Loucy (cell line): Measurements from ENCODE around the gene ADD2.

Experiments used
- H2AFZ ChIP-seq: fragments of 200-600 bp; sonication (generic); 2 replicates; pipeline ENCODE4 v1.6.0; 2016; ENCODE audit warnings: antibody characterized with exemption, mild to moderate bottlenecking, low read length, moderate library complexity
- H3F3A ChIP-seq: fragments of 200-600 bp; 2 replicates; pipeline ENCODE4 v1.6.0; 2016; ENCODE audit warnings: antibody characterized with exemption, low read depth, mild to moderate bottlenecking
- H3K27me3 ChIP-seq: fragments of 200-600 bp; sonication (generic); 2 replicates; pipeline ENCODE4 v1.6.1; 2014; ENCODE audit warnings: low read length, mild to moderate bottlenecking; ENCODE audit not compliant: insufficient read depth, poor library complexity, severe bottlenecking
- H3K36me3 ChIP-seq: fragments of 200-600 bp; sonication (generic); 2 replicates; pipeline ENCODE4 v1.6.1; 2016; ENCODE audit warnings: low read length; ENCODE audit not compliant: insufficient read depth
- H3K4me1 ChIP-seq: fragments of 200-600 bp; sonication (generic); 2 replicates; pipeline ENCODE4 v1.5.1; 2014; ENCODE audit warnings: low read length, mild to moderate bottlenecking; ENCODE audit not compliant: insufficient read depth, poor library complexity, severe bottlenecking
- H3K4me2 ChIP-seq: fragments of 200-600 bp; sonication (generic); 2 replicates; pipeline ENCODE4 v1.6.0; 2014; ENCODE audit warnings: antibody characterized with exemption, low read length, low read depth, mild to moderate bottlenecking; ENCODE audit not compliant: poor library complexity, severe bottlenecking
- H3K4me3 ChIP-seq: fragments of 200-600 bp; sonication (generic); 2 replicates; pipeline ENCODE4 v1.5.1; 2014; ENCODE audit warnings: low read length, mild to moderate bottlenecking, mixed read lengths; ENCODE audit not compliant: poor library complexity, severe bottlenecking
- H3K79me2 ChIP-seq: fragments of 200-600 bp; sonication (generic); 2 replicates; pipeline ENCODE4 v1.6.1; 2014; ENCODE audit warnings: low read length; ENCODE audit not compliant: insufficient read depth
- H3K9ac ChIP-seq: fragments of 200-600 bp; sonication (generic); 2 replicates; pipeline ENCODE4 v1.6.0; 2014; ENCODE audit warnings: mild to moderate bottlenecking, low read depth, low read length, moderate library complexity; ENCODE audit not compliant: poor library complexity, severe bottlenecking
- H3K9me2 ChIP-seq: fragments of 200-600 bp; sonication (generic); replicated peaks from 2 replicates; pipeline ENCODE4 v1.6.1; 2016; ENCODE audit warnings: low read depth, low read length, mixed read lengths
- H3K9me3 ChIP-seq: fragments of 200-600 bp; sonication (generic); 2 replicates; pipeline ENCODE4 v1.6.1; 2014; ENCODE audit warnings: mild to moderate bottlenecking, antibody characterized with exemption, low read length, low read depth; ENCODE audit not compliant: insufficient read depth
- H4K20me1 ChIP-seq: fragments of 200-600 bp; sonication (generic); 2 replicates; pipeline ENCODE4 v1.6.0; 2014; ENCODE audit warnings: antibody characterized with exemption, low read length, mild to moderate bottlenecking; ENCODE audit not compliant: insufficient read depth, poor library complexity, severe bottlenecking
- CTCF ChIP-seq: fragments of 200-600 bp; sonication (generic); conservative IDR thresholded peaks from 2 replicates; pipeline ENCODE4 v1.5.1; 2014; ENCODE audit warnings: mild to moderate bottlenecking, antibody characterized with exemption, low read length
- EZH2phosphoT487 ChIP-seq: fragments of 200-600 bp; IDR thresholded peaks from 2 replicates; pipeline ENCODE4 v1.6.1; 2018; ENCODE audit warnings: antibody characterized with exemption, mild to moderate bottlenecking, moderate library complexity, borderline replicate concordance

ADD2 gene

GRCh38 chr2:70712916-70713315 is 55.1 kb downstream of the ADD2 start:
- Histone ChIP-seq H3K4me2 (no peak overlapping the region), H3K9me3 (no peaks in the 10 kb centered on the region), H3F3A (no peaks in the 10 kb centered on the region), H3K9me2 (no peaks in the 10 kb centered on the region), H3K9ac (no peak overlapping the region), H3K4me1 (no peaks in the 10 kb centered on the region), H3K27me3 (no peaks in the 10 kb centered on the region), H3K4me3 (no peak overlapping the region), H3K36me3 (no peaks in the 10 kb centered on the region), H4K20me1 (no peaks in the 10 kb centered on the region), H2AFZ (no peak overlapping the region), H3K79me2 (no peaks in the 10 kb centered on the region)
- TF ChIP-seq CTCF (no peak), EZH2phosphoT487 (no peak)

GRCh38 chr2:70711191-70711590 is 56.8 kb downstream of the ADD2 start:
- Histone ChIP-seq H3K9me2 (no peaks in the 10 kb centered on the region), H3K4me2 (no peak overlapping the region), H3K36me3 (no peaks in the 10 kb centered on the region), H3K4me3 (no peak overlapping the region), H3K79me2 (no peaks in the 10 kb centered on the region), H3K27me3 (no peaks in the 10 kb centered on the region), H2AFZ (no peak overlapping the region), H3K9me3 (no peaks in the 10 kb centered on the region), H3K4me1 (no peaks in the 10 kb centered on the region), H3F3A (no peaks in the 10 kb centered on the region), H3K9ac (no peak overlapping the region), H4K20me1 (no peaks in the 10 kb centered on the region)
- no peak for TF ChIP-seq EZH2phosphoT487
- no peak for TF ChIP-seq CTCF

- Histone ChIP-seq H3K9me3 (no peaks in the 10 kb centered on the region), H3F3A (no peaks in the 10 kb centered on the region), H3K4me1 (no peaks in the 10 kb centered on the region), H4K20me1 (no peaks in the 10 kb centered on the region), H3K27me3 (no peaks in the 10 kb centered on the region), H3K9ac (no peak overlapping the region), H3K36me3 (no peaks in the 10 kb centered on the region), H3K4me2 (no peak overlapping the region), H3K9me2 (no peaks in the 10 kb centered on the region), H3K79me2 (no peaks in the 10 kb centered on the region), H3K4me3 (no peak overlapping the region), H2AFZ (no peak overlapping the region)
- TF ChIP-seq CTCF: no peak
- no peak for TF ChIP-seq EZH2phosphoT487
These were observed 57.8 kb downstream of the ADD2 start for GRCh38 chr2:70710038-70710690.
